Stimulated activated CD4-positive, alpha-beta T cell treated with anti-CD3 and anti-CD28 coated beads, Interleukin-12 subunit alpha, Interleukin-12 subunit beta, amount 100 ng/mL, for 24 hours (primary cell): Measurements from ENCODE around the gene STK11.
"Not testable (repeated sequence)": the region's sequence is repeated elsewhere in the genome, so short reads cannot be mapped to it uniquely, and the experiment has no call there.

Experiments
- DNase-seq, 2 experiments: peaks; one replicate each; pipeline ENCODE4 v3.0.0-alpha.2; 2020; ENCODE audit warnings: low read depth in 2 of 2

The STK11 gene

DNA sequence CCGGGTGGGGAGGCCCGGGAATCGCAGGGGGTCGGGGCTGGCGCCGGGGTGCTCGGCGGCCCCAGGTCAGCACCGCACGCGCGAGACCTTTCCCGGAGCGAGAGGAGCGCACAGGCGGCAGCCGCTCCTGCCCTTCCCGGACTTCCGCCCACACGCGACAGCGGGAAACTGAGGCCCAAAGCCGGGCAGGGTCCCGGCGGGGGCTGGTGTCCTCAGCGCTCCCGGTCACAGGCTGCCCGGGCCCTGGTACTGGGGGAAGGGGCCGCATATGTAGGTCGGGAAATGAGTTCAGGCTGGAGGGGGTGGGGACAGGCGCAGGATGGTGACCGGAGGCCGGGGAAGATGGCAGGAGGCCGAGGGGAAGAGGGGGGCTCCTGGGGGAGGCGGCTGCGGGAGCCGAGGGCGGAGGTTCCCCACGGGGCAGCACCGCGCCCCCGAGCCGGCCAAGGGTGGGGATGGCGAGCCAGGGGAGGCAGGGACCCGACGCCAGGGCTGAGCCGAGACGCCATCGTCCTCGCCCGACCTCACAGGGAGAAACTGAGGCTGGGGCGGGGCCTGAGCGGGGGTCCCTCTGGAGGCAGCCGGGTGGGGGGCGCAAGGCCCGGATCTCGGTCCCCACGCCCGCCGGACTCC lies 31.6 kb downstream of the STK11 start:
- DNase-seq, result no peak

DNA sequence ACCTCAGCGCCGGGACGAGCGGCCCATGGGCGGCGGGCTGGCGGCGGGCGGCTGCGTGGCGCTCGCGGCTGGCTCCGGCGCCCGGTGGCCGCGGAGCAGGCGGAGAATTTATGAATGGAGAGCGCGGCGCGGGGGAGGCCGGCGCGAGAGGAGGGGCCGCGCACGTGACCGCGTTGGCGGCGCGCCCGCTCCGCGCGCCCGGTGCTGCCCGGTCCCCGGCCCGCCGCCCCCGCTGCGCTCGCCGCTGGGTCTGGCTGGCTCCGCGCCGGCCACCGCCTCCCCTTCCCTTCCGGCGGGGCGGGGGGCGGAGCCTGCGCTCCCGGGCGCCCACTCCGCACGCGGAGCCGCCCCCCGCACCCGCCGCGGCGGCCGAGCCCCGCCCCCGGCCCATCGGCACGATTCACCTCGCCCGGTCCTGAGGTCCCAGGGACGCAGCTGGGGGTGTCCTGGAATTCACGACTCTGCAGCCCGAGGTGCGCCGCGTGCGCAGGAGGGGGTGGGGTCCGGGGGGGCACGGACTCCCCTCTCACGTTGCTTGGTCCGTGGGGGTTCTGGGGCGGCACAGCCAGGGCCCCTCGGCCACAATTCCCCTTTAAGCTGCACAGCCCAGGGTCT lies 32.3 kb downstream of the STK11 start, which contains the start of gene CBARP:
CBARP (minus strand) TSS at position 252 of the 615 bp plus-strand sequence. CDS start 1,905 bp downstream, outside the sequence.
- no peak for DNase-seq

DNA sequence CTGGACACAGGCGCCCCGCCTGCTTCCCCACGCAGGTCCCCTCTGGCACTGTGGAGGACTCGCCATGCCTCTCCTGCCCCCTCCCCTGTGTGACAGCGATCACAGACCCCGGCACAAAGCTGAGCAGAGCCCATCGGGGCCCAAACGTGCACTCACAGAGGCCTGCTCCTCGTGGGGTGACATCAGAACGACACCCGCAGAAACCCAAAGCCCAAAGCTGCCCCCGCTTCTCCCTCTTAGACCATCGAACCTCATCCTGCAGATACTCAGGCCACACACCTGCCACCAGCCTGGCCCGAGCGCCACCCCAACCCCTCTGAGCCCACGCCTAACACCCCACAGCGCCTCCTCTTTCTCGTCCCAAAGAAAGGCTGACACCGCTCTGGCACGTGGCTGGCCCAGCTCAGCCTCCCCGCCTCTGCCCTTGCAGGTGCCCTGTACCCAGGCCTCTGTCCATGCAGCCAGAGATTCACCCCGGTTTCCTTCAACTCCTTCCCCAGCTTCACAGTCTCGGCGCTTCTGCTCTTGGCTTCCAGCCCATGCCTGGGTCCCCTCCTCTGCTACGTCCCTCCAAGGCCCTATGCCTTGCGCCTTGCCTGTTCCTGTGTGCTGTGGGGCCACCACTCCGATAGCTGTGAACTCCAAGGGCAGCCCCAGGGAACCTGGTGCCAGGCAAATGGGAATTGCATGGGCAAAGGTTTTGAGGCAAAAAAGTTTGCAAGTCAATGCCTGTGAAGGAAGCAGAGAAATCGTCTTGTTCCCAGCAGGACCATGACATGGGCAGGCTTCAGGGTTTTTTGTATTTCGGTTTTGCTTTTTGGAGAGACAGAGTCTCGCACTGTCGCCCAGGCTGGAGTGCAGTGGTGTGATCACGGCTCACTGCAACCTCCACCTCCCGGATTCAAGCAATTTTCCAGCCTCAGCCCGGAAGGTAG lies 33.1 kb downstream of the STK11 start:
- no peak for DNase-seq

DNA sequence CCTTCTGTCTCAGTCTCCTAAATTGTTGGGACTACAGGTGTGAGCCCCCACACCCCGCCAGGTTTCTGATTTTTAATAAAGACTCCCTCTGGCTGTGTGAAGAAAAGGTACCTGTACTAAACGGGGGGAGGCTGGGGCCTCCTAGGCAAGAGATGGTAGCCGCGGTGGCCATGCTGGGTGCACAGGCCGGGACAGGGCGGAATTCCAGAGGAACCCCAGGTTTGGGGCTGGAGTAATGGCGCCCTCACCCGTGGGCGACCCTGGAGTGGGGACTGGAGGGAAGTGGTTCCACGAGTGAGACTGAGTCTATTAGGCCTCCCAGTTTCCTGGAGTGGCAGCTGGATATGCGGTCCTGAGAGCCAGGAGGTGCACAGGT lies 33.8 kb downstream of the STK11 start:
- DNase-seq, result no peak

DNA sequence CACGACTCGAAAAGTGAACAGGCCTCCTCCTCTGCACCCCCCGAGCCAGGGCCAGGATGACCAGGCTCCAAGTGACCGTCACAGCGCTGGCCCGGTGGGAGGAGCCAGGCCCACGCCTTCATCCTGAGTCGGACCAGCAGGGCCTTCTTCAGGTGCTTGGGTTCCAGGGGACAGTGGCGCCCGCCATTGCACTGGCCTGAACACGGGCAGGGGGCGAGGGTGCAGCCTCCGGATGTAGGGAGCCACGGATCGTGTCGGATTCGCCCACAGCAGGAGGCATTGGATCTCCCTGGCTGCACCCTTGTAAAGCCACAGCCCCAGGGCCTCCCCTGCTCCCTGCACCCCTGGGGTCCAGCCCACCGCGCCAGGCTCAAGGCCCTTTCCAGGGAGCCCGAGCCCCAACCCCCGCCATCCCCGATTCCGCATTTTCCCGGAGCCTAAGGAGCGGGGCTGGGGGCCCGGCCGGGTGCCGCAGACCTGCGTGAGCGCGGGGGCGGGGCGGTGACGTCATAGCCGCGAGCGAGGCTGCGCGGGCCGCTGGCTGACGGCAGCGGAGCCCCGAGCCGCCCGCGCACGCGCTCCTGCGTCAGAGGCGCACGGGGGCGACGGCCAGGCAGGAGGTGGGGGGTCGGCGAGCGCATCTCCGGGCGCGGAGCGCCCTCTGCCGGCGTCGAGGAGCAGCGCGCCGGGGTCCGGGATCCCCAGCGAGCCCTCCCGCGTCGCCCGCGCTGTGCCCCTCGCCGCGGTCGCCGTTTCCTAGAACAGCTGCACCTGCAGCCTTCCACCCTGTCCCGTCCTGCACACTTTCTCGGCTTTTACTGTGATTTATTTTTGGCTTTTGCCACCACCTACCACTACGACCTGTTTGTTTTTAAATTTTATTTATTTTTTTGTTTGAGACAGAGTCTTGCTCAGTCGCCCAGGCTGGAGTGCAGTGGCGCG lies 34.5 kb downstream of the STK11 start:
- peak; percentile 81 to 87 for DNase-seq

DNA sequence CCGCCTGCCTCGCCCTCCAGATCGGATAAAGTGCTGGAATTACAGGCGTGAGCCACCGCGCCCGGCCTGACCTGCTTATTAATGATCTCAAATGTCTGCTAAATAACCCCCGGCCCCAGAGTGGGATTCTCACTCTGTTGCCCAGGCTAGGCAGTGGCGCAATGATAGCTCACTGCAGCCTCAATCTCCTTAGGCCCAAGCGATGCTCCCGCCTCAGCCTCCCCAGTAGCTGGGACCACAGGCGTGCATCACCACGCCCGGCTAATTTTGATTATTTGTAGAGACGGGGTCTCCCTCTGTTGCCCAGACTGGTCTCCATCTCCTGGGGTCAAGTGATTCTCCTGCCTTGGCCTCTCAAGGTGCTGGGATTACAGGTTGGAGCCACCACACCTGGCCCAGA lies 35.3 kb downstream of the STK11 start:
- no peak for DNase-seq

DNA sequence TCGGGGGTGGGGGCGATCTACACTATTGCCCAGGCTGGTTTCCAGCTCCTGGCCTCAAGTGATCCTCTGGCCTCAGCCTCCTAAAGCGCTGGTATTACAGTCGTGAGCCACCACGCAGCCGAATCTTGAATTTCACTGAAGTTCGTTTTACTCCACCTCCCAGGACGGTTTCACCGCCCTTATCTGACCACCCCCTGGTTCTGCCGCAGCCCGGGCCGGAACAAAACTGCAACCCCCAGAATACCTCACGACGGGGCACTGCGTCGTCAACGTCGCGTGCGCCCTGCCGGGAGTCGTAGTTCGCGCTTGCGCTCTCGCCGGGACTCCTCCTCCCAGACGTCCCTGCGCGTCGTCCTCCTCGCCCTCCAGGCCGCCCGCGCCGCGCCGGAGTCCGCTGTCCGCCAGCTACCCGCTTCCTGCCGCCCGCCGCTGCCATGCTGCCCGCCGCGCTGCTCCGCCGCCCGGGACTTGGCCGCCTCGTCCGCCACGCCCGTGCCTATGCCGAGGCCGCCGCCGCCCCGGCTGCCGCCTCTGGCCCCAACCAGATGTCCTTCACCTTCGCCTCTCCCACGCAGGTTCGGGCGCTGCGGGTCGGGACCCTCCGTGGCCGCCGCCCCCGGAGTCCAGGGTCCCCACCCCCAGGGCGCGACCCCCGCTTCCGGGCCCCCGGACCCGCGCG lies 36.0 kb downstream of the STK11 start, which contains the start of gene ATP5F1D:
ATP5F1D (plus strand) TSS at position 335 of the 679 bp plus-strand sequence; CDS start at position 435, 100 bp downstream.
- DNase-seq, result peak; percentile 84 to 86

DNA sequence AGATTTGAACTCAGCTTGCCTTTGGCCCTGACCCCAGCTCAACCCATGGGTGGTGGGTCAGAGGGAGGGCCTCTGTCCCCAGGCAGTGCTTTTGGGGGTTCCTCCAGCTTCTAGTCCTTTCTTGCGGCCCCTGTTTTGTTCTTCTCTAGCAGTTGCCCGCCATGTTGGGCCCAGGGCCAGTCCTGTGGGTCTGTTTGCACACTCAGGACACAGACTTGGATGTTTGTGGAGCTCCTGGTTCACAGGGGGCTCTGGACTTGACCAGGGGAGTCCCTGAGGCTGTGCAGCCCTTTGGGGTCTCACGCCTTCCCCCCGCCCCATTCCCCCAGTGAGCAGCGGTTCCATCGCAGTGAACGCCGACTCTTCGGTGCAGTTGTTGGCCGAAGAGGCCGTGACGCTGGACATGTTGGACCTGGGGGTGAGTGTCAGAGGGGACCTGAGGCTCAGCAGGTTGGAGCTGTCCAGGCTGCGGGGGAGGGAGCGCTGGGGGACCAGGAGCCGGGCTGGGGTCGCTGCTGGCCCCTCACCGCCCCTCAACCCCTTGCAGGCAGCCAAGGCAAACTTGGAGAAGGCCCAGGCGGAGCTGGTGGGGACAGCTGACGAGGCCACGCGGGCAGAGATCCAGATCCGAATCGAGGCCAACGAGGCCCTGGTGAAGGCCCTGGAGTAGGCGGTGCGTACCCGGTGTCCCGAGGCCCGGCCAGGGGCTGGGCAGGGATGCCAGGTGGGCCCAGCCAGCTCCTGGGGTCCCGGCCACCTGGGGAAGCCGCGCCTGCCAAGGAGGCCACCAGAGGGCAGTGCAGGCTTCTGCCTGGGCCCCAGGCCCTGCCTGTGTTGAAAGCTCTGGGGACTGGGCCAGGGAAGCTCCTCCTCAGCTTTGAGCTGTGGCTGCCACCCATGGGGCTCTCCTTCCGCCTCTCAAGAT lies 38.5 kb downstream of the STK11 start:
- DNase-seq, result peak; percentile 67 to 71

DNA sequence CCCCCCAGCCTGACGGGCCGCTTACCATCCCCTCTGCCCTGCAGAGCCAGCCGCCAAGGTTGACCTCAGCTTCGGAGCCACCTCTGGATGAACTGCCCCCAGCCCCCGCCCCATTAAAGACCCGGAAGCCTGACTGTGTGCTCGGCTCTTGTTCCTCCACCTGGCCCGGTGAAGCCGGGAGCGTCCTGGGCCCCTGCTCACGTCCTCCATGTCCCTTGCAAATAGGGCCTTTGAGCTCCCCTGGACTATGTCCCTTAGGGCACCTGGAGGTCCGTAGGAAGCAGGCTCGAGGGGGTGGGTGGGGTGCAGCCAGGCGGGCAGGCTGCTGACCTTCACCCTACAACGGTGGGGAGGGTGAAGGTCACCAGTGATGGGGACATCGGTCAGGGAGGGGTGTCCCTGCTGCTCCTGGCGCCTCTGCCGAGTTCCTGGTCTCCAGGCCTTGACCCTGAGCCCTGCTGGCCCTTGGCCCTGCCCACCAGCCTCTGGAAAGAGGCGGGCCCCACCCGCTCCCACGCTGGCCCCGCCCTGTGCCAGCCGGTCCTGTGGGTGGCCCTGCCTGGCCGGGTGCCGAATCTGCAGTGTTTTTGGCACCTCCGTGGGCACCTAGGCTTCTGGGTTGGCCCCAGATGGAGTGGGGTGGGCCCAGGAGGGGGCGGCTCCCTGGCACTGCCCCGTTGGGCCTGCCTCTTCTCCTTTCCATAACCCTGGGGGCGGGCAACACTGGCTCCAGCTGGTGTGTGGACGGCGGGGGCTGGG lies 39.3 kb downstream of the STK11 start:
- no peak for DNase-seq

DNA sequence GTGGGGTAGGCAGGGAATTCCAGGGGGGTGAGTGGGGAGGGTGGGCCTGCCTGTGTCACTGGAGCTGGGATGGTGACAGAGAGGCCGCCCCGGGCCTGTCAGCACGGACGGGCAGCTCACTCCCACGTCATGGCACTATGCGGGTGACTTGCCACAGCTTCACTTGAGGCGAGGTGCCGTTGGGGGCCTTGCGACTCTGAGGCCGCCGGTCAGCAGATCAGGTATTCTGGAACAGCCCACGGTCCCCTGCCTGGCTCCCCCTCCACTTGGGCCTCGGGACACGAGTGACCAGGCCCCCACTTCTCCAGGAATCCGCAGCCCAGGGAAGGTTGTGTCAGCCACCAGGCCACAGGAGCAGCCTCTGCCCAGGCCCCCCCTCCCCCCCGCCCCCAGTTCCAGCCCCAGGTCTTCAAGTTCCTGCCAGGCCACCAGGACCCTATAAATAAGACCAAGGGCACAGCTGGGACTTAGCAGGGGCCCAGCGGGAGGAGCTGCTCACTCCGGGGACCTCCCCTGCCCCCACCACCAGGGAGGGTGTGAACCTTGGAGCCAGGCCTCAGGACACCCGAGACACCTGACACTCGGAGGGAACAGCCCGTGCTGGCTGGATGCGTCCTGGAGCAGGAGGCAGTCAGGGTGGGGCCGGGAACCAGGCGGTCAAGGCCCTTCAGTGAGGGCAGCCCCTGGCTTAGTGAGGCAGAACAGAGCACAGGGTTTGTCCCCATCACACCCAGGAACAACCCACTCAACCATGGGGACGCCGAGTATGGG lies 40.1 kb downstream of the STK11 start:
- DNase-seq, result no peak

DNA sequence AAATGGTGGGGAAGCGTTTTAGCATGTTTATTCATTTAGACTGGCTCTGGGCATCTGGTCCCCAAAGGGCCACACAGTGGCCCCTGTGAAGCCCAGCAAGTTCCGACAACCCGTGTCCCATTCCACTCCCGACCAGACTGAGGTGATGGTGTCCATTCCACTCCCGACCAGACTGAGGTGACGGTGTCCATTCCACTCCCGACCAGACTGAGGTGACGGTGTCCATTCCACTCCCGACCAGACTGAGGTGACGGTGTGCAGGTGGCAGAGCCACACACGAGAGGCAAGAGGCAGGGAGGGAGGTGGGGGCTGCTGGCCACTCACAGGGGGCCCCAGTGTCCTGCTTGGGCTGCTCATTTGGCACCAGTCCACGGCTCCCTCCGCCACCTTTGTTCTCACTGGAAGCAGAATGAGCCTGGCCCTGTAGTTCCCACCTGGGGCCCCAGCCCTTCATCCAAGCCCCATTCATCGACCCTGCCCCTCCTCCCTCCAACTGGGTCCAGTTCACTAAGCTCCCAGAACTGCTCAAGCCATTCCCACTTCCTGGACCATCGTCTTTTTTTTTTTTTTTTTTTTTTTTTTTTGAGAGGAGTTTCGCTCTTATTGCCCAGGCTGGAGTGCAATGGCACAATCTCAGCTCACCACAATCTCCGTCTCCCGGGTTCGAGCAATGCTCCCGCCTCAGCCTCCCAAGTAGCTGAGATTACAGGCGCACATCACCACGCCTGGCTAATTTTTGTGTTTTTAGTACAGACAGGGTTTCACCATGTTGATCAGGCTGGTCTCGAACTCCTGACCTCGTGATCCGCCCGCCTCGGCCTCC lies 40.9 kb downstream of the STK11 start:
- not testable (repeated sequence) for DNase-seq

DNA sequence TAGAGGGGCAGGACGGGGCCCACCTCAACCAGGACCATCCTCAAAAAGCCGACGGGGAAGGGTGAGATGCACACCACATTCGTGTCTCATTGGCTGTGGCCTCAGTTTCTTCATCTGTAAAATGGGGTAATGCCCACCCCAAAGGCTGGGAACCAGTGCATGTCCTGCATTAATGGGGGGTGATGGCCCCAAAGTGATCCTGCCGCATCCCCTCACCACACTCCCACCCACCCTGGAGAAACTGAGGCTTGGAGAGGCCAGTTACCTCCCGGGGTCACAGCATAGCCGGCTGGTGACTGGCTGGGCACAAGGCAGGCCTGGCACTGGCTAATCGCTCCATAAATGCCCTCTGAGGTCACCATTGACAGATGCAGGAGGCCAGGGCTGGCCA lies 42.2 kb downstream of the STK11 start:
- no peak for DNase-seq

DNA sequence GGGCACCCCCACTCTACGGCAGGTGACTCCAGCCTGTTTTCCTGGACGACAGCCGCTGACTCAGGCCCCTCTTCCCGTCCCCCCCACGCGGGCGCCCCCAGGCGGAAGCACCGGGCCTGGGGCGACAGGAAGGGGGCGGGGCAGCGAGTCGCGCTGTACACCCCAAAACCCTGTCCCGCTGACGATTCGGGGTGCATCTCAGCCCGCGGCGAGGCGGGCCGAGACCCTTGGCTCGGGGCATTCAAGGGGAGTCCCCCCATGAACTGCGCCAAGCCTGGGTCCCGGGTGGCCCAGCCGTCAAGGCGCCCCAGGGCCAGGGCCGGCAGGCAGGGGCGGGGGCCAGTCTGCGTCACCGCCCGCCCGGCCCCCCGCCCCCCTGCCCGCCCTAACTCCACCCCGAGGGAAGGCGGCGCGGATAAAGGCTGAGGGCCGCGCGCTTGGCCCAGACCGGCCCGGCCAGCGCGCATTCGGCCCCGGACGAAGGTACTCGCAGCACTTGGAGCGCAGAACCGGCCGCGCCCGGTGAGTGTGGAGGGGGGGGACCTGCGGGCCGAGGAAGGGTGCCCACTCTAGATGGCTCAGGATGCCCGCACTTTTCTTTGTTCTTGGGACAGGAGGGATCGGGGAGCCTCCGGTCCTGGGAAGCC lies 42.7 kb downstream of the STK11 start, which contains the start of gene MIDN:
MIDN (plus strand) TSS at position 445 of the 647 bp plus-strand sequence. CDS start 1,714 bp downstream, outside the sequence.
- peak in 1 of 2 experiments; percentile 50 for DNase-seq

DNA sequence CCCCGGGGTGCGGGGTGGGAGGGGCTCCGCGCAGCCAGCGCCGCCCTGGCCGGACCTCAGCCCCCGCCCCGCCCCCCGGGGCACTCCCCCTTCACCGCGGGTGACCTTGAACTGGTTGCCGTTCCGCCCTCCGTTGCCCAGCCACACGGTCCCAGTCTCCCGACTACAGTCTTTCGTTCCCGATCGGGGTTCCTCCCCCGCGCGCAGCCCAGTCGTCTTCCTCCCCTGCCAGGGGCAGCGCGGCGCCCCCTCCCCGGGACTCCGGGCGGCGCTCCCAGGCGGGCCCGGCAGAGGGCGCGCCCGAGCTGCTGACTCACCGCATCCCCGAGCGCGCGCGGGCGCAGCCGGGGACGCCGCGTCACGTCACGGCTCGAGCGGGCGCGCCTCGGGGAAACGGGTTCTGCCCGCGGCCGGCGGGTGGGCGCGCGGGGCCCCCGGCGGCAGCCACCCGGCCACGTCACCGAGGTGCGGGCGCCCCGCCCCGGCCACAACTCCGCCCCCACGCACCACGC lies 43.3 kb downstream of the STK11 start:
- peak in 1 of 2 experiments; percentile 65 for DNase-seq

DNA sequence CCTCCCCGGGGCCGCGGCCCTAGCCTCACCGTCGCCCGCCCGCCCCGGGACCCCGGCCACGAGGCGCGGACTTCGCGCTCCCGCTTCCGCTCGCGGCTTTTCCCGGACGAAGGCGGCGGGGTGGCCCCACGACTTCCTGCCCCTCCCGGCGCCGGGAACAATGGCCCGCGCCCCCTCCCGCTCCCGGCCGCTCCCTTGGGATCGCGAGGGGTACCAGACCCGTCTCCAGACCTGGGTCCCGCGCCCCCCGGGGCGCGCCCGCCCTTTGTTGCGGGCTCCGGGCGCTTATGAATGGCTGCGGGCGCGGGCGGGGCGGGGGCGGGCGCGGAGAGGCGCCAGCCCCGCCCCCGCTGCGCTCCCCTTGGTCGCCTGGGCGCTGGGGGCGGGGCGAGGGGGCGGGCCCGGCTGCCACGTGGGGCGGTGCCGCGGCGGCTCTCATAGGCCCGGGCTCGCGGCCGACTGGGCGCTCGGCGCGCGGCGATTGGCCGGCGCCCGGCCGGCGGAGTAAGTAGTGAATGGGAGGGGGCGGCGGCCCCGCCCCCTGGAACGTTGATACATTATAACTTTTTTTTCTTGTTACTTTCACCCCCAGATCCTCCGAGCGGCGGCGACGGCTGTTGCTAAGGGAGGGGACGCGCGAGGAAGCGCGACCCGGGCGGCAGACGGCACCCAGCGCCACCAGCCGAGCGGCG lies 43.9 kb downstream of the STK11 start:
- DNase-seq, result peak; percentile 87 to 91

DNA sequence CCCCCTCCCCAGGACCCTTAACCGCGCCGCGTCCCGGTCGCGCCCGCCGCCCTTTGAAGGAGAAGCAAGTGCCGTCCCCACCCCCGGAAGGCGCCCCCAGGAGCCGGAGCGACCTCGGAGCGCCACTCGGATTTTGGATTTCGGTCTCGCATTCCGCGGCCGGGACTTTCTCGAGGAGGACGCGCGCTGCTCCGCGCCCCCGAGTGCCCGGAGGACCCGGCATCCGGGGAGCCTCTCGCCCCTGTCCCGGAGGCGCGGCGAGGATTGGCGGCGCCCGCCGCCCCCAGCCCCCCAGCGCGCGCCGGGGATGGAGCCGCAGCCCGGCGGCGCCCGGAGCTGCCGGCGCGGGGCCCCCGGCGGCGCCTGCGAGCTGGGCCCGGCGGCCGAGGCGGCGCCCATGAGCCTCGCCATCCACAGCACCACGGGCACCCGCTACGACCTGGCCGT lies 44.4 kb downstream of the STK11 start:
- no peak for DNase-seq
